ENCODE measurements around the gene POT1.
"Not testable (repeated sequence)": the region's sequence is repeated elsewhere in the genome, so short reads cannot be mapped to it uniquely, and the experiment has no call there.

The POT1 gene, protein sequence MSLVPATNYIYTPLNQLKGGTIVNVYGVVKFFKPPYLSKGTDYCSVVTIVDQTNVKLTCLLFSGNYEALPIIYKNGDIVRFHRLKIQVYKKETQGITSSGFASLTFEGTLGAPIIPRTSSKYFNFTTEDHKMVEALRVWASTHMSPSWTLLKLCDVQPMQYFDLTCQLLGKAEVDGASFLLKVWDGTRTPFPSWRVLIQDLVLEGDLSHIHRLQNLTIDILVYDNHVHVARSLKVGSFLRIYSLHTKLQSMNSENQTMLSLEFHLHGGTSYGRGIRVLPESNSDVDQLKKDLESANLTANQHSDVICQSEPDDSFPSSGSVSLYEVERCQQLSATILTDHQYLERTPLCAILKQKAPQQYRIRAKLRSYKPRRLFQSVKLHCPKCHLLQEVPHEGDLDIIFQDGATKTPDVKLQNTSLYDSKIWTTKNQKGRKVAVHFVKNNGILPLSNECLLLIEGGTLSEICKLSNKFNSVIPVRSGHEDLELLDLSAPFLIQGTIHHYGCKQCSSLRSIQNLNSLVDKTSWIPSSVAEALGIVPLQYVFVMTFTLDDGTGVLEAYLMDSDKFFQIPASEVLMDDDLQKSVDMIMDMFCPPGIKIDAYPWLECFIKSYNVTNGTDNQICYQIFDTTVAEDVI

DNA sequence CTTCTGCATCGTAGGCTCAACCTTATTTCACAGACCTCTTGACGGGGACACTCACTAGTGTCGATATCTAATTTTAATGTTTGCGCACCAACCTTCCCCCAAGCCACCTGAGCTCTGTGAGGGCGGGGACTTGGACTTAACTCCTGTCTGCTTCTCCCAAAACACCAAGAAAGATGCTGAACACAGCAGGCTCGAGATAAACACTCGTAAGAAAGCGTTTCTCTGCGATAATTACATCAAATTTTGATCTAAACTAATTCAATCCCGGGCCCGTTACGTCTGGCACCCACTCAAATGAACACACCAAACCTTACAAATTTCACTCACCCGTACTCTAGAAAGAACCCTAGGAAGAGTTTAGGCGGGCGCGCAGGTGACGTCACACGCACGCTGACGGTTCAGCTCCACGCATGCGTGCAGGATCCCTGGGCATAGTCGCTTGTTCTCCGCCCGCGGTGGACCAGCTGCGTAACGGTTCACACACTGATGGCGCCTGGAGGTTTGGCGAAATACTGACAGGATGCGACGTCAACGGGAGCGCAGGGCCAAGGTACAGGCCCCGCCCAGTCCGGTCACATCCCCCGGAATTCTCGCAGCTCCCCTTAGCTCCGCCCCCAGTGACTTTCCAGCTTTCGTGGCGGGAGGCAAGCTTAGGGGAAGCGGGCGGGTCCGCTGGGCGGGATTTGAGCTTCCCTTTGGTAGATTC, at the start of gene POT1:
TSS of gene POT1 (minus strand) at position 359 of the 706 bp plus-strand sequence. CDS start 32,652 bp downstream, outside the sequence.
- peak; percentile 96 for DNase-seq (ENCODE audit: extremely low read depth, insufficient read length)
- TF ChIP-seq CTCF (IDR thresholded peaks at IDR 0.05; ENCODE audit: insufficient read depth, low read length, poor library complexity, severe bottlenecking): no peak

DNA sequence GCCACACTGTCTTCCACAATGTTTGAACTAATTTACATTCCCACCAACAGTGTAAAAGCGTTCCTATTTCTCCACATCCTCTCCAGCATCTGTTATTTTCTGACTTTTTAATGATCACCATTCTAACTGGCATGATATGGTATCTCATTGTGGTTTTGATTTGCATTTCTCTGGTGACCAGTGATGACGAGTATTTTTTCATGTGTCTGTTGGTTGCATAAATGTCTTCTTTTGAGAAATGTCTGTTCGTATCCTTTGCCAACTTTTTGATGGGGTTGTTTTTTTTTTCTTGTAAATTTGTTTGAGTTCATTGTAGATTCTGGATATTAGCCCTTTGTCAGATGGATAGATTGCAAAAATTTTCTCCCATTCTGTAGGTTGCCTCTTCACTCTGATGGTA, 45.5 kb upstream of the POT1 start:
- H3K27me3 ChIP-seq (replicated peaks; ENCODE audit: control insufficient read depth, insufficient read depth, low read length): not testable (repeated sequence)

More for the DNA sequence above, at the start of gene POT1:
- Histone ChIP-seq H3K36me3 (ENCODE audit: control insufficient read depth, insufficient read depth, low read length) (no peaks in the 10 kb centered on the region), H3K27me3 (replicated peaks; ENCODE audit: control insufficient read depth, insufficient read depth, low read length) (no peaks in the 10 kb centered on the region), H3K4me3 (replicated peaks; ENCODE audit: low read depth, low read length) (peak within 1 kb of the TSS; percentile 75)

GRCh38 chr7:124965553-124965952, 35.9 kb upstream of the POT1 start:
- Histone ChIP-seq H3K4me3 (replicated peaks; ENCODE audit: low read depth, low read length) (no peak overlapping the region), H3K27me3 (replicated peaks; ENCODE audit: control insufficient read depth, insufficient read depth, low read length) (no peaks in the 10 kb centered on the region), H3K36me3 (ENCODE audit: control insufficient read depth, insufficient read depth, low read length) (no peaks in the 10 kb centered on the region)
- DNase-seq (ENCODE audit: extremely low read depth, insufficient read length): no peak
- no peak for TF ChIP-seq CTCF (IDR thresholded peaks at IDR 0.05; ENCODE audit: insufficient read depth, low read length, poor library complexity, severe bottlenecking)

More for the DNA sequence above, 45.5 kb upstream of the POT1 start:
- not testable (repeated sequence) for H3K36me3 ChIP-seq (ENCODE audit: control insufficient read depth, insufficient read depth, low read length); H3K4me3 ChIP-seq (replicated peaks; ENCODE audit: low read depth, low read length); DNase-seq (ENCODE audit: extremely low read depth, insufficient read length)

DNA sequence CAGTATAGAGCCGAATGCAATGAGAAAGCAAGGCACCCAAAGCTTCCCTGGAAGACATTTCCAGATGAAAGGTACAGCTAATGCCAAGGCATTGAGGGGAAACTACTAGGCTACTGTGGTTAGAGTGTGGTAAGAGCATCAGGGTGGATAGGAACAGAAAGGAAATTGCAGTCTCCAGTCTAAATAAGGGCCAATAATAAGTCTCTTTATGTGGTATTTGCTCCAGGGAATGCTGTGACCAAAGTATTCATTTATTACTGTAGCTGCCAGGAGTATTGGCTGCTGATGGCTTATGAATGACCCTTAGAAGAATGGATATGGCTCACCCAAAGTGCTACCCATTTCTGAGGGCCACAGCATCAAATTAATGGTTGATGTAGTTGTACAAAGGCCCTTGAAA, 30.1 kb upstream of the POT1 start:
- no peak for TF ChIP-seq CTCF (IDR thresholded peaks at IDR 0.05; ENCODE audit: insufficient read depth, low read length, poor library complexity, severe bottlenecking)
- DNase-seq (ENCODE audit: extremely low read depth, insufficient read length): no peak
- Histone ChIP-seq H3K27me3 (replicated peaks; ENCODE audit: control insufficient read depth, insufficient read depth, low read length) (no peaks in the 10 kb centered on the region), H3K4me3 (replicated peaks; ENCODE audit: low read depth, low read length) (no peak overlapping the region), H3K36me3 (ENCODE audit: control insufficient read depth, insufficient read depth, low read length) (no peaks in the 10 kb centered on the region)

DNA sequence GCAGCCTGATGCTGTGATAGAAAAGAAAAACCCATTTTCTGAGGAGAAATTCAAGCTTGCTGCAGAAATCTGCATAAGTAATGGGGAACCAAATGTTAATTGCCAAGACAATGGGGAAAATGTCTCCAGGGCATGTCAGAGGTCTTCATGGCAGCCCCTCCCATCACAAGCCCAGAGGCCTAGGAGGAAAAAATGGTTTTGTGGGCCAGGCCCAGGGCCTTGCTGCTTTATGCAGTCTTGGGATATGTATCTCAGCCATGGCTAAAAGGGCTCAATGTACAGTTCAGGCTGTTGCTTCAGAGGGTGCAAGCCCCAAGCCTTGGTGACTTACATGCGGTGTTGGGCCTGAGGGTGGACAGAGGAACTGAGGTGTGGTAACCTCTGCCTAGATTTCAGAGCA, 28.3 kb upstream of the POT1 start:
- not testable (repeated sequence) for H3K4me3 ChIP-seq (replicated peaks; ENCODE audit: low read depth, low read length); H3K27me3 ChIP-seq (replicated peaks; ENCODE audit: control insufficient read depth, insufficient read depth, low read length); DNase-seq (ENCODE audit: extremely low read depth, insufficient read length); H3K36me3 ChIP-seq (ENCODE audit: control insufficient read depth, insufficient read depth, low read length)

DNA sequence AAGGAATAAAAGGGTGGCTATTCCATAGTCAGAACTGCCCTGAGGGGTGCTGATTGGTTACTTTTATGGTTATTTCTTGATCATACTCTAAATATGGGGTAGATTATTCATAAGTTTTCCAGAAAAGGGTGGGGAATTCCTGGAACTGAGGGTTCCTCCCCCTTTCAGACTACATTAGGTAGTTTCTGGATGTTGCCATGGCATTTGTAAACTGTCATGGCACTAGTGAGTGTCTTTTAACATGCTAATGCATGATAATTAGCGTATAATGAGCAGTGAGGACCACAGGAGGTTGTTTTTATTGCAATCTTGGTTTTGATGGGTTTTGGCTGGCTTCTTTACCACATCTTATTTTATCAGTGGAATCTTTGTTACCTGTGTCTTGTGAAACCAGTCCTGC, 26.5 kb upstream of the POT1 start:
- H3K36me3 ChIP-seq (ENCODE audit: control insufficient read depth, insufficient read depth, low read length): no peaks in the 10 kb centered on the region
- DNase-seq (ENCODE audit: extremely low read depth, insufficient read length): no peak
- H3K27me3 ChIP-seq (replicated peaks; ENCODE audit: control insufficient read depth, insufficient read depth, low read length): no peaks in the 10 kb centered on the region
- no peak for TF ChIP-seq CTCF (IDR thresholded peaks at IDR 0.05; ENCODE audit: insufficient read depth, low read length, poor library complexity, severe bottlenecking)
- no peak overlapping the region for H3K4me3 ChIP-seq (replicated peaks; ENCODE audit: low read depth, low read length)

Data from GM06990 (cell line).